Lung (tissue), 12 donors: ENCODE data around the gene GP1BB. TPM values are rescaled to one million over a fixed set of nuclear protein-coding genes. Genes with fewer than 3 reads are reported as not detected.

Experiments
- ATAC-seq: fragments of 200-7000 bp; cut with Tn5 transposase; one replicate; pipeline ENCODE4 v1.9.1; 2020; ENCODE audit warnings: moderate number of reproducible peaks; ENCODE audit not compliant: insufficient read depth, low FRiP score
- DNase-seq, 3 donors: peaks; one replicate each; pipeline ENCODE4 v3.0.0-alpha.2; 2013 to 2017
- H3K27ac ChIP-seq, 2 donors: one replicate each; pipeline ENCODE4 v1.5.1; 2013; ENCODE audit warnings: mild to moderate bottlenecking in 2 of 2, moderate library complexity in 2 of 2, control low read depth in 1 of 2, inconsistent platforms in 1 of 2, low read depth in 1 of 2, low read length in 1 of 2
- H3K27me3 ChIP-seq, 3 donors: one replicate each; pipeline ENCODE4 v1.5.1; 2013; ENCODE audit warnings: low read length in 2 of 3; ENCODE audit not compliant: control insufficient read depth in 3 of 3, insufficient read depth in 3 of 3
- H3K36me3 ChIP-seq, 4 donors: one replicate each; pipeline ENCODE4 v1.5.1; 2013; ENCODE audit warnings: low read length in 4 of 4, mild to moderate bottlenecking in 1 of 4, moderate library complexity in 1 of 4; ENCODE audit not compliant: control insufficient read depth in 4 of 4, insufficient read depth in 4 of 4
- H3K4me1 ChIP-seq, 5 donors: one replicate each; pipeline ENCODE4 v1.5.1; 2013; ENCODE audit warnings: low read length in 5 of 5, mild to moderate bottlenecking in 2 of 5, moderate library complexity in 1 of 5; ENCODE audit not compliant: control insufficient read depth in 5 of 5, insufficient read depth in 5 of 5
- H3K4me3 ChIP-seq: one replicate; pipeline ENCODE4 v1.5.1; 2013; ENCODE audit warnings: mild to moderate bottlenecking, control low read depth, moderate library complexity
- H3K9ac ChIP-seq, 2 donors: one replicate each; pipeline ENCODE4 v1.5.1; 2013; ENCODE audit warnings: low read length in 2 of 2, control low read depth in 1 of 2; ENCODE audit not compliant: insufficient read depth in 1 of 2
- H3K9me3 ChIP-seq, 4 donors: one replicate each; pipeline ENCODE4 v1.5.1; 2013; ENCODE audit warnings: low read length in 3 of 4, mild to moderate bottlenecking in 1 of 4, moderate library complexity in 1 of 4; ENCODE audit not compliant: control insufficient read depth in 4 of 4, insufficient read depth in 3 of 4
- WGBS, 2 donors: extraction: QIAGEN DNeasy Blood & Tissue Kit; methylation state at CpG; one replicate each; pipeline ENCODE4 v1.1.7; 2013; 5-methylcytosine and 5-hydroxymethylcytosine counted together
- polyA plus RNA-seq, 2 donors: library from polyadenylated mRNA; stranded (reverse); fragments of 200-250 nt; gene quantifications; one replicate each; pipeline ENCODE4 v1.2.1, GENCODE V29; 2013
- total RNA-seq, 2 donors: library from RNA; depleted of rRNA in 1 of 2; stranded (reverse); fragments of >200 nt in 1 of 2; gene quantifications; one replicate each; pipeline ENCODE4 v1.2.1, GENCODE V29; 2014 to 2021
- TF ChIP-seq, protein P1 (sequence below): IDR thresholded peaks from 2 replicates; pipeline ENCODE4 v1.5.1; 2012; ENCODE audit warnings: mild to moderate bottlenecking; ENCODE audit errors: control extremely low read depth, extremely low read depth
- donor health status: control.
- donor health status: control.
- donor health status: Bipolar disorder and iron deficiency.
- donor health status: healthy.
- donor health status: DM: yes; HTN: yes; CAD: no.

Gene GP1BB
- total and polyA plus RNA-seq, 4 donors: 1.9 to 5.5 (median 3.4) TPM

- Histone ChIP-seq H3K27me3 (no peaks in the 10 kb centered on the region), H3K4me1 (peaks cover 0 to 21% (median 0%) of the 10 kb centered on the region in 5 donors), H3K9ac (no peak overlapping the region), H3K36me3 (no peaks in the 10 kb centered on the region), H3K27ac (no peak overlapping the region), H3K4me3 (no peak overlapping the region), H3K9me3 (no peaks in the 10 kb centered on the region)
- DNase-seq (no peak), ATAC-seq (no peak)
- WGBS, 2 donors: 87 to 91% methylated on average over 13 of the region's 13 CpGs
- TF ChIP-seq, protein P1, sequence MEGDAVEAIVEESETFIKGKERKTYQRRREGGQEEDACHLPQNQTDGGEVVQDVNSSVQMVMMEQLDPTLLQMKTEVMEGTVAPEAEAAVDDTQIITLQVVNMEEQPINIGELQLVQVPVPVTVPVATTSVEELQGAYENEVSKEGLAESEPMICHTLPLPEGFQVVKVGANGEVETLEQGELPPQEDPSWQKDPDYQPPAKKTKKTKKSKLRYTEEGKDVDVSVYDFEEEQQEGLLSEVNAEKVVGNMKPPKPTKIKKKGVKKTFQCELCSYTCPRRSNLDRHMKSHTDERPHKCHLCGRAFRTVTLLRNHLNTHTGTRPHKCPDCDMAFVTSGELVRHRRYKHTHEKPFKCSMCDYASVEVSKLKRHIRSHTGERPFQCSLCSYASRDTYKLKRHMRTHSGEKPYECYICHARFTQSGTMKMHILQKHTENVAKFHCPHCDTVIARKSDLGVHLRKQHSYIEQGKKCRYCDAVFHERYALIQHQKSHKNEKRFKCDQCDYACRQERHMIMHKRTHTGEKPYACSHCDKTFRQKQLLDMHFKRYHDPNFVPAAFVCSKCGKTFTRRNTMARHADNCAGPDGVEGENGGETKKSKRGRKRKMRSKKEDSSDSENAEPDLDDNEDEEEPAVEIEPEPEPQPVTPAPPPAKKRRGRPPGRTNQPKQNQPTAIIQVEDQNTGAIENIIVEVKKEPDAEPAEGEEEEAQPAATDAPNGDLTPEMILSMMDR: no peak
These were observed 21.1 kb downstream of the GP1BB start for GRCh38 chr22:19744350-19745006.

DNA sequence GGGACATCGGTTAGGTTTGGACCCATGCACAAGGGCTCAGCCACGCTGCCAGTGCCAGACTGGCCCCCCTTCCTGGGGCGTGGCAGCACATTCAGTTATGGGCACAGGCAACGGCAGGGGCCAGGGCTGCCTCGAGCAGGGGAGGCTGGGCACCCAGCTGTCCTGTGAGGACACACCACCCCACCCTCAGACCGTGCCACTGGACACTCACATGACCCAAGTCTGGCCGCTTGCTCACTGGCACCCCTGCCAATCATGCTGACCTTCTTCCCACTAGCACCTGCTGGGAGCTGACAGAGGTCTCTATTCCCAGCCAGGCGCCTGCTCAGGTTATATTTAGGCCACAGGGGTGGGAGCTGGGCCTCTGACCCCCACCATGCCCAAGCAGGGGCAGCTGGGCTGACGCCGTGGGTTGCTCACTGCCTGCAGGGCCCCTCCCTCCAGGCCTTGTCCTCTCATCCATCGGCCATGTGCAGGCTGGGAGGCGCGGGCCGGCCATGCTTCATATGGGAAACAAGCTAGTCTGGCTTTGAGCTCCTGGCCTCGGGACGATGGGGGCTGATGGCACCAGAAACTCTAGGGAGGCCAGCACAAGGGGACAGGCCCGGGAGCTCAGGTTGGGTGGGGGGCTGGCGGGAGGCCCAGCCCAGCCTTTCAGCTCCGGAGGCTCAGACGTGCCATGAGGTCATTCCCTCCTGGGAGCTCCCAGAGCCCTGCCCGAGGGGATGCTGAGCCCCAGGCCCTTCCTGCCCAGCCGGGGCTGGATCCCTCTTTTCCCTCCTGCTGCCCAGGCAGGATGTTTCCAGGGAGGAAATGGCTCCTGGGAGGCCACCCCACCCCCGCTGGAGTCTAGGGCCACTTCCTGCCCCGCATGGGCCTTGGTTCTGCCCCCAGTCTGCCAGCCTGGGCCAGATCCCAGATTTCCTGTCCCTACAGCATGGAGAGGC lies 22.1 kb downstream of the GP1BB start:
- H3K27ac ChIP-seq: no peak overlapping the region
- H3K4me3 ChIP-seq: no peak overlapping the region
- no peak overlapping the region for H3K9ac ChIP-seq
- H3K9me3 ChIP-seq: no peaks in the 10 kb centered on the region
- TF ChIP-seq, protein P1: no peak
- peak in 1 of 3 donors; percentile 37 for DNase-seq
- no peaks in the 10 kb centered on the region for H3K36me3 ChIP-seq
- WGBS, 2 donors: 71 to 83% methylated on average over 22 to 24 of the region's 24 CpGs
- H3K4me1 ChIP-seq: peaks cover 0 to 21% (median 0%) of the 10 kb centered on the region in 5 donors
- no peaks in the 10 kb centered on the region for H3K27me3 ChIP-seq
- ATAC-seq: no peak

GRCh38 chr22:19746726-19747125 lies 23.4 kb downstream of the GP1BB start:
- Histone ChIP-seq H3K9me3 (no peaks in the 10 kb centered on the region), H3K4me1 (peaks cover 0 to 23% (median 0%) of the 10 kb centered on the region in 5 donors), H3K4me3 (no peak overlapping the region), H3K27me3 (no peaks in the 10 kb centered on the region), H3K27ac (no peak overlapping the region), H3K36me3 (no peaks in the 10 kb centered on the region), H3K9ac (no peak overlapping the region)
- ATAC-seq (no peak), DNase-seq (no peak)
- TF ChIP-seq, protein P1: no peak
- WGBS, 2 donors: 91 to 93% methylated on average over 11 to 13 of the region's 13 CpGs
